HTR-8/SVneo (cell line): ENCODE data around the gene NDC80.
"Not testable (repeated sequence)": the region's sequence is repeated elsewhere in the genome, so short reads cannot be mapped to it uniquely, and the experiment has no call there.

Experiments used
- DNase-seq: peaks from one replicate; pipeline ENCODE4 v3.0.0; 2011; ENCODE audit warnings: low spot score, mixed read lengths; ENCODE audit not compliant: insufficient read length
- FAIRE-seq: peaks from 2 replicates; lab custom pipeline; 2011; peaks lifted over from hg19 to GRCh38; lab: Jason Lieb, UNC

The NDC80 gene

GRCh38 chr18:2571200-2572170 lies at the start of gene NDC80, which contains the start of gene METTL4:
Gene NDC80, plus strand, starts transcription at chr18:2571557. Its CDS starts 1,429 bp downstream, at chr18:2572986.
Gene METTL4, minus strand, starts transcription at chr18:2571505. Its CDS starts 4,289 bp downstream, at chr18:2567216.
- peak; percentile 80 for DNase-seq

DNA sequence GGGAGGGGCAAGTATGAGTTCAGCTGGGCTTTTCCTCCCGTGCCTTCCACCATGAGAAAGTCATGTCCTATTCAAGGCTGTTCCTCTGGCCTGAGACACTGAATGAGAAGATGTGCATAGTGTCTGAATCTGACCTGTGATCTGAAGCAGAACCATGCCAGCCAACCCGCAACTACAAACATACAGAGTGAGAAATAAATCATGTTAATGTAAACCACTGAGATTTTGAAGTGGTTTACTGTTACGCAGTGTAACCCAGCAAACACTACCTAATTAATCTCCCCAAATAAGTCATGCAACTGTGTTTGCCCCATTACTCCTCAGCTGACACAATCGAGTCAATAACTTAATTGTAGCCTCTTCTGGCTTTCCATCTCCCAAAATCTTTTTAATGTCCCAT lies 49.2 kb upstream of the NDC80 start:
- DNase-seq, result no peak
- FAIRE-seq, result no peak

More at GRCh38 chr18:2571200-2572170, at the start of gene NDC80, which contains the start of gene METTL4:
- peak; percentile 67 for FAIRE-seq

DNA sequence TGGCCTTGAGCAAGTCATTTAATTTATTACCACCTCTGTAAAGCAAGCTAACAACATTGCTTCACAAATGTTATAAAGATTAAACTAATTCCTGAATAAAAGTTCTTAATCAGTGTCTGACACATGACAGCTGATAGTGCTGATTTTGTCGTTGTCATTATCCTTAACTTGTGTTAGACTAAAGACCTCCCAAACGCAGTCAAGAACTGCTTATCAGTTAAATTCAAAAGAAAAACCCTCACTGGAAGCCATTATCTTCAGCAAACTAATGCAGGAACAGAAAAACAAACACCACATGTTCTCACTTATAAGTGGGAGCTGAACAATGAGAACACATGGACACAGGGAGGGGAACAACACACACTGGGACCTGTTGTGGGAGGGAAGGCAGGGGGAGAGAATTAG lies 46.6 kb upstream of the NDC80 start:
- not testable (repeated sequence) for FAIRE-seq, DNase-seq

DNA sequence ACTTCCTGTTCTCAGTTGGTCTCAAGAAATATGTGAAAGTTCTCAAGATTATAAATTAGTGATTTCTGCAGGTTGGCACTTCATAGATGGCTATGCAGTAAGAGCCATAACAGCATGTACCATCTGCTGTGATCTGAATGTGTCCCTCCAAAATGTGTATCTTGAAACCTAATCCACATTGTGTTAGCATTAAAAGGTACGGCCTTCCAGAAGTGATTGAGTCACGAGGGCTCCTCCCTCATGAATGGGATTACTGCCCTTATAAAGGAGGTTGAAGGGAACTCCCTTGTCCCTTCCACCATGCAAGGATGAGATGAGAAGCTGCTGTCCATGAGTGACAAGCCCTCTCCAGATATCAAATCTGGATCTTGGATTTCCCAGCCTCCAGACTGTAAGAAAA lies 45.0 kb upstream of the NDC80 start:
- DNase-seq (no peak), FAIRE-seq (no peak)

- peak; percentile 42 for DNase-seq
- no peak for FAIRE-seq
Measured at GRCh38 chr18:2529154-2529553, 42.2 kb upstream of the NDC80 start.

DNA sequence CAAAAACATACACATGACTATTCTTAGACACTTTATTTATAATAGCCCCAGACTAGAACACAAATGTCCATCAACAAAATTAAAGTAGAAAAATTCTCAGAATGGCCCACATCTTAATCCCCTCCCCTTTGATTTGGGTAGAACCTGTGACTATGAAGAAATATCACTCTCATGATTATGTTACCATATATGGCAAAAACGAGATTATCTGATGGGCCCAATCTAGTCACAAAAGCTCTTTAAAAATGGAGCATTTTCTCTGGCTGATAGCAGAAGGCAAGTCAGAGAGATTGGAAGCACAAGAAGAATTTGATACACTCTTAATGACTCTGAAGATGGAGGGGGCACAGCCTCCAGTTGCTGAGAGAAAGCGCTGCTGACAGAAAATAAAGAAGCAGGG lies 39.6 kb upstream of the NDC80 start:
- FAIRE-seq, result no peak
- DNase-seq, result no peak

GRCh38 chr18:2532797-2533196 lies 38.6 kb upstream of the NDC80 start:
- DNase-seq, result no peak
- no peak for FAIRE-seq

DNA sequence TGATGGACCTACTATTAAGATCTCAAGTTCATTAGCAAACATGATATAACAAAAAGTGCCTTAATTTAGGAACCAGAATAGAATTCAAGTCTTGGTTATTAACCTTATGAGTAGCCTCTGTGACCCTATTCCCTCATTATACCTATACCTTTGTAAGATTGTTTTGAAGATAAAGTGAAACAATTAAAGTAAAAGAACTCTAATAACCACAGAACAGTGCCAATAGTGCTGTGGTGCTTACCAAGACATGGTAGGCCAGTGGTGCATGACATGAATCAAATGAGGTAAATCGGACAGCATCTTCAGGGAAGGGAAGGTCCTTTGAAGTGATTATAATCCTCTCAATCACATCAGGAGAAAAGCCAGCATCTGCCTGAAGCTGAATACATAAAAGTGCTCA lies 36.5 kb upstream of the NDC80 start:
- FAIRE-seq (no peak), DNase-seq (no peak)

DNA sequence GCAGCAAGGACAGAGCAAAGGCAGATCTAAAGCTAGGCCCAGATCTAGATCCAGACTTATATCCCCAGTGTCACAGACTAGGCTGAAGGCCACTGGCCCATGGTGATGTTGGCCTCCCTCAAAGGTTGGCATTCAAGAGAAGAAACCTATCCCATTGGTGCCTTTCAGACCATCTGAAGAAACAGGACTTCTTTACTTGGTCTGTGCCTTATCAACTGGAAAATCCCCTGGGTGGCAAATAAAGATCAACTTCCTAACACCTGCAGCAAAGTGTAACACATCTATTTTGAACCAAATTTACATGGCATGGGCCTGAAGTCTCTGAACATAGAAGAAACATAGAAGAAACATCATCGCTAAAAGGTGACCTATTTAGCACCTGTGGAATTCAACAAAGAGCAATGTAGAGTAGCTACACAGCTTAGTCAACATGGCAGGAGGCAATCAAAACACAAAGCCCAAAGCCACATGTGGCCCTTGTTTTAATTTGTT lies 35.9 kb upstream of the NDC80 start:
- no peak for FAIRE-seq

GRCh38 chr18:2536063-2536462 lies 35.3 kb upstream of the NDC80 start:
- no peak for FAIRE-seq
- no peak for DNase-seq

More for the DNA sequence above, 35.9 kb upstream of the NDC80 start:
- DNase-seq, result no peak

- peak; percentile 47 for DNase-seq
- no peak for FAIRE-seq
Measured at GRCh38 chr18:2536493-2536892, 34.9 kb upstream of the NDC80 start.

DNA sequence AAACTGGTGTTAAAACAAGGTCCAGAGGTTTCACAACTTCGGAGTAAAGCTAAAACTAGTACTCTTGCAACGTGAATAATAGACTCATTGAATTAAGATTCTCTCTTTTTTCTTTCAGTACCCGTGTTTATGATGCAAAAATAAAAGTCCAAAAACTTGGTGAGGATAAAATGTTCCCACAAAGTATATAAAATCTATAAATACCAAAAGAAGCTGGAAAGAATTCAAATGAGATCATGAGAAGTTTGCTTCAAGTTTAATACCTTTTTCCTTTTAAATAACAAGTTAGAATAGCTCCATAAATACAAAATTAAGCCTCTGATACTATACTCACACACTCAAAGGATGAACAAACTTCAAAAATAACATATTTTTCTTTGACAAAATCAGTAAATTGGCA lies 34.1 kb upstream of the NDC80 start:
- DNase-seq (no peak), FAIRE-seq (no peak)

GRCh38 chr18:2538236-2538635 lies 33.1 kb upstream of the NDC80 start:
- FAIRE-seq (no peak), DNase-seq (no peak)

- FAIRE-seq (no peak), DNase-seq (no peak)
Measured at GRCh38 chr18:2538844-2539243, 32.5 kb upstream of the NDC80 start.

DNA sequence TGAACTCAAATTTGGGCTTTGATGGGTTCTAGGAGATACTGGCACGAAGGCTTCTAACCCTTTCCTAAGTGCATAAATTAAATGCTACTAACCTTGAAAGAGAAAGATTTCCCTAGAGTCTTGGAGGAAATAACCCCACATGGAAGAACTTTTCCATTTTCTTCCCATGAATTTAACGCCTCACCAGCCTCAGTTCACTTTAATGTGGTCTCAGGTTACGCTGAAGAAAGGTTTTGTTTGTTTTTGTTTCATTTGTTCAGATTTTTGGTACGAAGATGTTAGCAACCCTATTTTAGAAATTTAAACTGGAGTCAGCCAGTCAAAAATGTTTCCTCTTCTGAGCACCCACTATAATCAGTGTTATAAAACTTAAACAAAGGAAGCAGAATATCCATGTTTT lies 30.8 kb upstream of the NDC80 start:
- no peak for FAIRE-seq
- no peak for DNase-seq

- not testable (repeated sequence) for FAIRE-seq
- peak; percentile 14 for DNase-seq
Measured at GRCh38 chr18:2541925-2542563, 29.3 kb upstream of the NDC80 start.

DNA sequence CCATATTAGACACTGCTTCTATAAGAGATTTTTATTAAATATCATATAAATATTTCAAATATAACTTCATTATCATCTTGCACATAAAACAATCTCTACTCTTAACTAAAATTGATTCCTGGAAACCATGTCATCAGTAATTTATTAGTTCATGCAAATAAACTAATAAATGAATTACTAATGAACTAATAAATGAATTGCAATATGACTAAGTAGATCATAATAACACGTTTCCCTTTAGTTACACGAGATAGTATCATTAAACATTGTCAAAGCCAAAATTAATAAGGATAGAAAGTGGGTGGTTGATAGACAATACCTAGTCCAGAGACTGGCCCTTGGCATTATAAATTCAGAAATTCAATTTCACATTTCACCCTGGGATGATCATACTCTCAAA lies 26.2 kb upstream of the NDC80 start:
- DNase-seq (no peak), FAIRE-seq (no peak)

GRCh38 chr18:2547477-2548087 lies 23.8 kb upstream of the NDC80 start:
- FAIRE-seq (no peak), DNase-seq (peak; percentile 14)

GRCh38 chr18:2549462-2549861 lies 21.9 kb upstream of the NDC80 start:
- DNase-seq, result no peak
- FAIRE-seq, result no peak

- no peak for DNase-seq
- no peak for FAIRE-seq
Measured at GRCh38 chr18:2551425-2551824, 19.9 kb upstream of the NDC80 start.

- FAIRE-seq (no peak), DNase-seq (no peak)
Measured at GRCh38 chr18:2554696-2555095, 16.7 kb upstream of the NDC80 start.
